Fibroblast of skin of right biceps (primary cell): ENCODE results near the gene DAGLA.

Experiments
- DNase-seq: peaks from one replicate; pipeline ENCODE4 v3.0.0-alpha.2; 2013

DAGLA gene

DNA sequence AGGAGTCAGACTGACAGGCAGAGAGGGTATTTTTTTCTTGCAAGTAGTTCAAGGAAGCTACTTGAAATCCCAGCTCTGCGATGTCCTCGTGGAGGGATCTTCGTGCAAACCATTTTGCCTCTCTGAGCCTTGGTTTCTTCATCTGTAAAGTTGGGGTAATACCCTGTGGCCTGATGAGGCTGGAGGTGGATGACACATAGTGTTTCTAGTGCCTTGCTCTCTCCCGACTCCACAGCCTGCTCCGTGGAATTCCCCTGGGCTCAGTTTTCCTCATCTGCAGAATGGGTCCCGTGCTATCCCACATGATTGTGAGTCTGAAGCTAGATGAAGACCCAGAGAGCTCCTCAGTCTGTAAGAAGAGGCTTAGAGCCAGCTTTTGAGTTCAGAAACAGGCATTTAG, 32.7 kb downstream of the DAGLA start:
- no peak for DNase-seq

DNA sequence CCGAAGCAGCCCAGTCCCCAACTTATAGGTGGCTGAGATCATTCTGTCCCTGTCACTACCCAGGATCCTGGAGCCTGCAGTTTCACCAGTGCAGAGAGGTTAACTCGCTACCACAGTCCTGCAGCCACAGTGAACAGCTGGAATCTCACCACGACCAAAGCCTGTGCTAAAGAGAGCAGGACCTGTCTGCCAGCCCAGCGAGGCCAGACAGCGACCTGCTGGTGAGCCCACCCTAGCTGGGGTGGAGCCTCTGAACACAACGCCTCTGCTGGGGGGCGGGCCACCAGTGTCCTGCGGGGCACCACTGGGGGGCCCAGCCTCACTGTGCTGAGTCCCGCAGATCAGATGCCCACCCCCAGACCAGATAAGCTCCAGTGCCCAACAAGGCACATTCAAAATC, 33.3 kb downstream of the DAGLA start:
- no peak for DNase-seq

DNA sequence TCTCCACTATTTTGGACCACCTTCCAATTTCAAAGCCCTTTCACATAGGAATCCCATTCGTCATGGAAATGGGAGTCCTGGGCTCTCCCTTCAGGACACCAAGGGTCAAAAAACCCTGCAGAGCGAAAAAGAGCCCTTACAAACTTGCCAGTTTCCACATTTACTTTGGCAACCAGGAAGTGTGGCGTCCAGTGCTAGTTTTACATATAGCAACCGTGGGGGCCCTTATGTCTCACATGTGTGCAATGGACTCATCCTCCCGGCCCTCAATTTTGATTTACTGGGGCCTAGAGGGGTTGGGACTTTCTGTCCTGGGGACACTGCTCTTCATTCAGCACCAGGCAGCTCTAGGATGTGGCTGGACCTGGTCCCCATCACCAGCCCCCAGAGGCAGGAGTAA, 33.7 kb downstream of the DAGLA start:
- DNase-seq = no peak

DNA sequence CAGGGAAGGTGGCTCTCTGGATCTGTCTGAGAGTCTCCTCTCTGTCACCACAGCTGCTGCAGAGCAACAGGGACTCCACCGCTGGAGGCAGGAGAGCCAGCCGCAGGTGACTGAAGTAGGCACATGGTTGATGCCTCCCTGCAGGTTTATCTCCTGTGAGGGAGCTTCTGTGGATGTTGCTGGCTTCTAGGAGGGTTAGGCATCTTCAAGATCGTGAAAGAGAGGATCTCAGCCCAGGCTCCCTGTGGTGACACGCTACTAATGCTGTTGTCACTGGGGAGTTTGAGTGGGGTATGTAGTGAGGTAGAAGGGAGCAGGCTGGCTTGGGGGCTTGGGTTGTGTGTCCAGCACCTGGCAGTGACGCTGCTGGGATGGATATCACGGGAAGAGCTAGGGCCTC, 34.1 kb downstream of the DAGLA start:
- DNase-seq = no peak

DNA sequence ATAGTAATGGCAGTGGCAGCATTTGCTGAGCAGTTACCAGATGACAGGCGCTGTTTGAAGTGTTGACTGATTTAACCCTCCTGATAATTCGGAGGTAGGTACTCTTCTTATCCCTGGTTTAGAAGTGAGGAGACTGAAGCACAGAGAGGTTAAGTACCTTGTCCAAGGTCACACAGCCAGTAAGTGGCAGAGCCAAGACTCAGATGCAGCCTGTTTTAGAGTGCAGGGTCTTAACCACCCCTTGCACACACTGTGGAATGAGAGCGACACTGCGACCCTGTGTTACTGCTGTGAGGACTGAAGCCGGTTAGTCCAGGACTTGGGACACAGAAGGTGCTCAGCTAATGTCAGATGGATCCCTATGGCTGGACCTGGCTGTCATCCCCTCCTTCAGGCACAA, 34.7 kb downstream of the DAGLA start:
- no peak for DNase-seq

DNA sequence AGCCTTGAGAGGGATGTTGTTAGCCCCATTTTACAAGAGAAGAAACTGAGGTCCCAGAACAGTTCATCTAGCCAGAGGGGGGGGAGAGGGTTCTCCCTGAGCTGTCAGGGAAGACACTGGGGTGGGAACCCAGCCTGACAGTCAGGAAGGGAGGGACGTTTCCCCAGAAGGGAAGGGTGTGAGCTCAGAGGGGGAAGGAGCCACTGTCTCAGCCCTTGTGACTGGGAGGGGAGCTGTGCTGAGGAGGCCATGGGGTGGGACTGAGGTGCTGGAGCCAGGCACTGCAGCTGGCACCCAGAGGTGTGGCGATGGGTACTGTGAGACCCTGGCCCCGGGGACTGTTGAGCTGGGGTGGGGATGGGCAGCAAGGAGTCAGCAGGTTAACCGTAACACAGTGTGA, 35.7 kb downstream of the DAGLA start:
- no peak for DNase-seq

DNA sequence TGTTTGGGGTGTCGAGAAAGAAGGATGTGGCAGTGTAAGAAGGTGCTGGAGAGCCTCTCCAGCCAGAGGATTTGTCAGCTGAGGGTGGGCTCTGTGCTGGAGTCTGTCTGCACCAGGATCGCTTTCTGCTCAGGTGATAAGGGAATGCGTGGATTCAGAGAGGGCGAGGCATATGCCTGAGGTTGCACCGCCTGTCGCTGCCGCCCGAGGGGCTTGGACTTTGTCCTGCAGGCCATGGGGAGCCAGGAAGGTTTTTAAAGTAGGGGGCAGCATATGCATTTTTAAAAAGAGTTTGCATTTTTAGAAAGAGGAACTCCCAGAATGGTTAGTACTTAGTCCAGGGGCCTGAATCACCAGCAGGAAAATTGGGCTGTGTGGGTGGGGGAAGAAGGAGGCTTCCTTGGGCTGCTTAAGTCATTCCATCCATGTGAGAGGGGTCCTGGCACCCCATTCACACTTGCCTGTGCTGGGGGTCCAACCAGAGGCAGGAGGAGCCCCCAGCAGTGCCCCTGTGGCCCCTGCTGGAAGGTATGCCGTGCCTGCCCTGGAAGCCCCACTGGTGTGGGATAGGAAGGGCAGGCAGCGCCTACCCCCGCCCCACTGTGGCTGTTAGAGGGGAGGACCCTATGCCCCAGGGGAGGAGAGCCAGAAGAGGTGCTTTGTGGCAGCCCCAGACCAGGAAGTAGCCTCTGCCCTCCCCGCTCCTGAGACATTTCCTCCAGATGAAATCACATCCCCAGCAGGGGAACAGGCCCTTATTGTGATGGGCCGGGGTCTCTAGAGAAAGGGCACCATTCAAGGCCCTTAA, 36.5 kb downstream of the DAGLA start:
- DNase-seq = no peak

DNA sequence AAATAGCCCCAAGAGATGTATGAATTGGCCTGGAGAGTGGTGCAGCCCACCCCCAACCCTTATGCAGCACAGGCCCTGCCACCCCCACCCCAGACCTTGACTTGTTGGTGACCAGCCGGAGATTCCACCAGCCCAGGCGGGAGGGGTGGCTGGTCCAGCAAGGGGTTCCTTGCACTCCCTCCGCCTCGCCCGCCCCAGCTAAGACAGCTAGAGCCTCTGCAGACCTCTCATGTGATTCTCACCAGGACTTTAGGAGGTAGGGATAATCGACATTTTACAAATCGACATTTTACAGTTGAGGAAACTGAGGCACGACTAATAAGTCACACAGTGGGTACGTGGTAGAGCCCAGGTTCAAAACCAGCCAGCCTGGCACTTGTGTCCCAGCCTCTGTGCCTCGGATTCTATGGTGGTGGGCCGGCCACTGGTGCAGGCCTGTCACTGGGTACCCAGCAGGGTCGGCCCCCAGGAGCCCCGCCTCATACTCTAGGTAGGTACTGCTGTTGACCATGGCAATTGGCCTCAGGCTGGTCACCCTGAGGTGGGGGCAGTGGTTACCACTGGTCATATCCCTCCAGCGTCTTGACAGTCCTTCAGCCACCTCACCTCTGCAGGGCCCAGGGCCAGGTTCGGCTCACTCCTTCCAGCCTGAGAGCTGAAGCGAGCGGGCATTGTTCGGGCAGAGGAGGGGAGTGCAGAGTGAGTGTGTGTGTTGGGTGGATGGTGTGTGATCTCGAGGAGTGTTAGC, 37.3 kb downstream of the DAGLA start:
- no peak for DNase-seq

DNA sequence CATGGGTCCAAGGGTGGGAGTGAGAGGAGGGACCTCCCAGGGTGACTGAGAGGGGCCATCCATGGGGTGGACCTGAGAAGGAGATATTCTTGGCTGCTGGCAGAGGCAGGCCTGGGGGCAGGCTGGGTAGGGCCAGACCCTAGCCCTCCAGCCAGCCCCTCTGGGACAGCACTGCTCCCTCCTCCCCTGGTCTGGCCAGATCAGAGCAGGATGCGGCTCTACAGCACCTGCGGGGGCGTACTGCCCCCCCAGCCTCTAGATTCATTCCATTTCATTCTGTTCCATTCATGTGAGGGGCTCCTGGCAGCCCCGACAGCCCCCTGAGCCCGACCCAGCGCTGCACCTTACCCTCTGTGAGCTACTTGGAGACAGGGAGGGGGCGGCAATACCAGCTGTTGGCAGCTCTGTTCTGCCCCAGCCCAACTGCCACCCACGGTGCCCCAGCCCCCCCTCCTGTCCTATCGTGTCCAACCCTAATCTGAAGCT, 37.9 kb downstream of the DAGLA start:
- no peak for DNase-seq

DNA sequence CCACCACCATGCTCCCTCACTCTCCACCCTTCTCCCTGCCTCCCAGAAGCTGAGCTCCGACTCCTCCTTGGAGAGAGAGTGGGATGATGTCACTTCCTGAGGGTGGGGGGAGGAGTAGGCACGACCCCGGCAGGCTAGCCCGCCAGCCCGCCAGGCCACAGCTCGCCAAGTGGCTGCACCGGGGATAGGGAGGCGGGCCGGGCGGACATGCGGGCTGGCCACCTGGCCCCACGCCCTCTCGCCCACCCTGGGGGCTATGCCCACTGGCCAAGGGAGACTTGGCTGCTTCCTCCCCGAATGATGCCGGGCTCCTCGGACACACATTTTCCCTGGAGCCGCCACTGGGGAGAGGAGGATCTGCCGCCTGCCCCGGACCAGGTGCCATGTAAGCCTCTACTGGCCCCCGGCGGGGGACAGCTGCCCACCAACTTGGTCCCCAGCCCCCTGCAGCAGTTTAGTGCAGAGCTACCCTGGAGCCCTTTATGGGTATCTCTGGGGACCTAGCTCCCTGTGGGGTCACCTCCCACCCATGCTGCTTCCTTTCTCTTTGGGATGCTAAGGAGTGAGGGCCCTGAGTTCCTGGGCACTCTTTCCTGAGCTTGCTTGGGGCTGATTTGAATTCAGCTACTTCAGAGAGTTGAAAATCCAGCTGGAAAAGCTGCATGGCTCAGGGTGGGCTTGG, 38.6 kb downstream of the DAGLA start:
- DNase-seq = peak; percentile 83

DNA sequence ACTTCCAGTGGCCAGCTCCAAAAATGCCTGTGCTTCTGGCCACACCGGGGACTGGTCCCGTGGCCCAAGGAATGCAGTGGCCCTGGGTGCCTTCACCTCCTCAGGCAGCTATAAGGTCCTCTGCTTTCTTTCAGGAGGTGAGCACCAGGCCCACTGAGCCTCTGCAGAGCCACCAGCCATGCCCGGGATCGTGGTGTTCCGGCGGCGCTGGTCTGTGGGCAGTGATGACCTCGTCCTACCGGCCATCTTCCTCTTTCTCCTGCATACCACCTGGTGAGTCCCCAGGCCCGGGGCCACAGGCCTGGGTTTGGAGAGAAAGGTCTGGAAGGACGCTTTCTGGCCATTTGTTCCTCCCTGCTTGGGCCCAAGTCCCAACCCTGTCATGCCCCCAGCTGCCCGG, 39.8 kb downstream of the DAGLA start:
- DNase-seq = no peak

DNA sequence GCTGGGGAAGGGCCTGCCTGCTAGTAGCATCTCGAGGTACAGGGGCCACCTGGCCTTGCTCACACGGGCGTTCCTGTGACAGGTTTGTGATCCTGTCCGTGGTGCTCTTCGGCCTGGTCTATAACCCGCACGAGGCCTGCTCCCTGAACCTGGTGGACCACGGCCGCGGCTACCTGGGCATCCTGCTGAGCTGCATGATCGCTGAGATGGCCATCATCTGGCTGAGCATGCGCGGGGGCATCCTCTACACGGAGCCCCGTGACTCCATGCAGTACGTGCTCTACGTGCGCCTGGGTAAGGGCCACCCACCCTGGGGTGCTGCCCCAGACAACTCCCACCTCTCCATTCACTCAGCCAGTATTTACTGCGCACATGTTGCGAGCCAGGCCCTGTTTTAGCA, 40.4 kb downstream of the DAGLA start:
- no peak for DNase-seq

DNA sequence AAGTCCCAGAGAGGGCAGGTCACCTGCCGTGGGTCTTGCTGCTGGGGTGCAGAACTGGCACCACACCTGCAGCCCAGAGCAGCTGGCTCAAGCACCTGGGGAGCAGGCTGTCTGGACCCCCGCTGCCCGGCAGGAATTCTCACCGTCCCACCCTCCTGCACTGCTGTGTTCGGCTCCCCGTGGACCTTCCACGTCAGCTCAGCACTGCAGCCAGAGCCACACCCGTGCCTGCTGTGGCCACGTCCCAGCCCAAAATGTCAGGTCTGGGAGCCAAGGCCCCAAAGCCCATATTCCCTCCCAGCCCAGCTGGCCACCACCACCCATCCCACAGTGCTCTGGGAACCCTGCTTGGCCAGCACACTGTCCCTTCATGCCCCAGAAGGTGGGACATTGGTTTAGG, 44.2 kb downstream of the DAGLA start:
- DNase-seq = no peak

DNA sequence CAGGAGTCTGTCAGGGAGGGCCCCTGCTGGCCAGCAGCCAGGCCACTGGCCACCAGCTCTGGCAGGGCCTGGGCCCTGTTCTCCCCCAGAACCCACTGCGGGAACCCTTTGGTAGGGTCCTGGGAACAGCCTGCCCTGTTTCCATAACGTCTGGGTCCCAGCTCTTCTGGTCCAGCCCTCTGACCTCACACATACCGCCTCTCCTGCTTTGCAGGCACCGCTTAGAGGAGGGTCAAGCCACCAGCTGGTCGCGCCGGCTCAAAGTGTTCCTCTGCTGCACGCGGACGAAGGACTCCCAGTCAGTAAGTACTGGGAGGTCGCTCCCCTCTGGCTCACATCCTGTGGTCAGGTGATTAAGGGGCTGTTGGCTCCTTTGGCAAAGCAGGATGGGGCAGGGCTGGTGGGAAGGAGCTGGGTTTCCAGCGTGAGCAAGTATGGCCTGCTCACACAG, 45.6 kb downstream of the DAGLA start:
- DNase-seq = peak; percentile 25

DNA sequence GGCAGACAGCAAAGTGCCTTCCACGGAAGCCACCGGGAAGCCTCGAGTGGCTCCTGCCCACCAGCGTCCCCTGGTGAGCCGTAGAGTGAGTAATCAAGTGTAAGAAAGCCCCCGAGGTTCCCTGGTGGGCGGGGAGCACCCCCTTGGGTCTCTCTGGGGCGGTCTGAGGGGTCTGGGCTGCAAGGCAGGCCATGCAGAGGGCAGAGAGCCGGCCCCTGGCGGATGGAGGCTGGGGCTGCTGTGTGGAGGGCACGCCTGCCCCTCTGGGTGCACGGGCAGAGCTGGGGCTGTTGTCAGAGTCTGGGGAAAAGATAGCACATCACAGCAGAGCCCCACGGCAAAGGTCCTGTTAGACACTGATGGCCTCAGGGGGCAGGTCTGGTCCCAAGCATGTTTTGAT, 46.6 kb downstream of the DAGLA start:
- no peak for DNase-seq

DNA sequence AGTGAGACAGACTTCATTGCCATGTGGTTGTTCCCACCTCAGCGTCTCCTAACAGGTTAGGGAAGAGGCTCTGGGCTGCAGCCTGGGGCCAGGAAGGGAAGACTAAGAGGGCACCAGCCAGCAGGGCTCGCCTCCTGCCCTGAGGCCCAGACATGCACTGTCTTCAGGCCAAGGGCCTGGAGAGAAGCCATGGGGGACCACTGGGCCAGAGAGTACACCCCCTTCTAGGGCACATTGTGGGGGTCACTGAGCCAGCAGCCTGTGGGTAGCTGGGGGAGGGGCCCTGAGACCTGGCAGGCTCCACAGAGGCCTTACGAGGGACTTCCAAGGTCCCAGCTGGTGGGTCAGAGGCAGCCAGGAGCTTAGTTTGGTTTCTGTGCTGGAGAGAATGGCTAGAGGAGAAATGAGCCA, 47.2 kb downstream of the DAGLA start:
- no peak for DNase-seq

DNA sequence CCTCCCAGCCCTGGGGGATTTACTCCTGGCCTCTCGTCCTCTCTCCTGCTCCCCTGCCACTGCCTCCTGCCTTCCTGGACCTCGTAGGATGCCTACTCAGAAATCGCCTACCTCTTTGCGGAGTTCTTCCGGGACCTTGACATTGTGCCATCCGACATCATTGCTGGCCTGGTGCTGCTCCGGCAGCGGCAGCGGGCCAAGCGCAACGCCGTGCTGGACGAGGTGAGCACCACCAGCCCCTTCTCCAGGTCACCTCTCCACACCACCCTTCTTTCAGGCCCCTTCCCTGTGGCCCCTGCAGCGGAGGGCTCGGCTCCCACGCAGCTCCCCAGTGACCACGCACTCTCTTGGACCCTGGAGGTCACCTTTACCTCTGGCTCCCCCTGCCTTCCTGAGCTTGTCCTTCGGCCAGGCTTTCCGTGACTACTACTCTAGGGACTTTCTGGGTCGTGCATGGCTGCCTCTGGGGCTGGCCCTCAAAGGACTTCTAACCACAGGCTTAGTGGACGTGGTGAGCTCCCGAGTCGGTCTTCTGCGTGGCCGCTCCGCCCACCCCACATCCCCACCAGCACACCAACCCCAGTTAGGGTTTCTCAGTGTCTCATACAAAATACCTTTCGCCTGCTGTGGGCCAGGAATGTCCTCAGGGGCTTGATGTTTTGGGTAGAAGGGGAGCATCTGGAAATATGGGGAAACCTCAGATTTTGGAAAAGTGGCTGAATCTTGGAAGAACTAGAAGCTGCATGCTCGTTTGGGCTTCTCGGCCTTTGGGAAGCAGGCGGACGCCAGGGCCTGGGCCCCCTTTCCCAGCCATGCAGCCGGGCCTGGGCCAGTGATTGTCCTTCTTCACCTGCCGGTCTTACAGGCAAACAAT, 48.1 kb downstream of the DAGLA start:
- DNase-seq = no peak

DNA sequence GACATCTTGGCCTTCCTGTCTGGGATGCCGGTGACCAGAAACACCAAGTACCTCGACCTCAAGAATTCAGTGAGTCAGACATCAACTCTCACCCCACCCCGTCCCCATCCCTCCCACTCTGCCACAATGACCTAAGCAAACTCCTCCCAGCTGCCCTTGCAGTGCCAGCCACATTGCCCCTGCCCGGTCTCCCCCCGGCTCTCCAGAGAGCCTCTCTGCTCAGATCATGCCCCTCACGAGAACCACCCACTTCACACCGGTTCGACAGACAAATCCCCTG, 48.7 kb downstream of the DAGLA start:
- DNase-seq = peak; percentile 16

DNA sequence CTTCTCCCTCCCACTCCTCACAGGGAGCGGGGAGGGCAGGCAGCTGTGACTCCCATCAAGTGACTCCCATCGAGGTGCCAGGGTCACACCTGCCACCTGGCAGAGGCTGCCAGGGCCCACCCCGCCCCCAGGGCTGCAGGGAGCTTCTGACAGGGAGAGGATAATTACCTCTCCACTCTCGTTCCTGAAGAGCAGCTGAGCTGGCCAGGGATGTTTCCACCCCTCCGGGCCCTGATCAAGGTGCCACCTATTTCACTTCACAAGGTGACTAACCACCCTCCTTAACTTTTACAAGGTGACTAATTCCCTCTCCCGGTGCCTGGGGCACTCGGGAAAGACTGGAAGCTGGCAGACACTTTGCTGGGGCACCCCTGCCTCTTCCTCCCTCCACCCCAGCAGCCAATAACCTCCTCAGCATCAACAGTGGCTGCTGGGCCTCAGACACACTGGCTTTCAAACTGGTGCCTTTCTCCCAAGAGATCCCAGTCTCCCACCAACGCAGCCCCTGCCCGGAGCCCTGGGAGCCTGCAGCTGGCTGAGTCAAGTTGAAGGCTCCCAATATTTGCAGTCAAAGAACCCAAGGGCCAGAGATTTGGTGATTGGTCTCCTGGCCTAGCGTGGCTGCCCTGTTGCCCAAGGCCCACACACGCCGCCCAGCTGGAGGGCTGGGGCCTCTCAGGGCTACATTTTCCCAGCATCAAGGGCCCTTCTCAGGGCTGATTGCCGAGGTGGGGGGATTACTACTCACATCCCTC, 50.2 kb downstream of the DAGLA start:
- no peak for DNase-seq

DNA sequence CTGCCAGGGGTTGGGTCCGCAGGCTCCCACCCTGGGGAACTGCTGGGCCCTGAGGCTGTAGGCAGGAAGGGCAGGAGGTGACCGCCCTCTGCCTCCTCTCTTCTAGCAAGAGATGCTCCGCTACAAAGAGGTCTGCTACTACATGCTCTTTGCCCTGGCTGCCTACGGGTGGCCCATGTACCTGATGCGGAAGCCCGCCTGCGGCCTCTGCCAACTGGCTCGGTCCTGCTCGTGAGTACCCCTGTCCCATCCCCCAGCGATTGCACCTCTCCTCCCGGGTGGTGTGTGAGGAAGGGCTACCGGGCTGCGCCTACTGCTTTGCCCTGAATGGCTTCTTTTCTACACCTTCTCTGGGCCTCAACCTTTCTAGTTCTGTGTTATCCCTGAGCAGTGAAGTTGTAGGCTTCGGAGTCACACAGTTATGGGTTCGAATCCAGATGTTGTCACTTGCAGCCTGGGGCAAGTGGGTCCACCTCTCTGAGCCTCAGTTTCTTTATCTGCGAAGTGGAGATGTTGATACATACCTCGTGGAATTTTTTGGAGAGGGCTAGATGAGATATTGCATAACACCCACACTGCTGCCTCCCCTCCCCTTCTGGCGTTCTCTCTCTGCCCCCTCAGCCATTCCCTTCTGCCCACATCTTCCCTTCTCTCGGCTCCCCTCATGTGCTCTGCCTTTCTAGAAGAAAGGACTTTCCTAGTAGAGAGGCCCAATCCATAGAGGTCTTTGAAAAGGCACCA, 51.2 kb downstream of the DAGLA start:
- no peak for DNase-seq

DNA sequence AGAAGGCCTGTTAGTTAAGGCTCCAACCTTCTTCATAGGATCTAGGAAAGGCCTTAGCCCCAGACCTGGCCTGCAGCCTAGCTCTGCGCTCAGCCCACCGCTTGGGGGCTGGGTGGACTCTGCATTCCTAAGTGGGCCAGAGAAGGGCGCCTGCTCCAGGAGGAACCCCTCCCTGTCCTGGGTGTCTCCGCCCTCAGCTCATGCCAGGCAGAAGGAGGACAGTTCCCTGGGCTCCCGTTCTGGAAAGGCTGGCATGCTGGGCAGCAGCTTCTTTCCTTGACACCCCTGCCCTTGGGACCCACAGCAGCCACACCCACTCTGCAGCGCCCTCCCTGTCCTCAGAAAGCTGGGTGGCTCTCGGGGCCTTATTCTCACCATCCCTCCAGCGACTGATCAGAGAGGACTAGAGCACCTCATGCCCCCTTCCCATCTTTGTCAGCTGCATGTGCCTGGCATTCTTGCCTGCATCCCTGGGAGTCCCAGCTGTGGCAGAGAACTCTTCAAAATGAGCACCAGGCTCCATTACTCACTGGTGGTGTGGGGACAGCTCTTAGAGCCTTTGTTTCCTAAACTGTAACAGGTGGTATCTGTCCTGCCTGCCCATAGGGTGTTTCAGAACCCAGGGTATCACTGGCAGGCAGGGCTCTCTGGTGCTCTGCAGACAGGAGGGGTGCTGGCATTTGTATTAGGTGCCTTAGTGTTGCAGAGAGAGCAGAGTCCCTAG, 51.9 kb downstream of the DAGLA start:
- DNase-seq = no peak
